ENCODE measurements around the gene SRGAP3. TPM values are rescaled to one million over a fixed set of nuclear protein-coding genes. Genes with fewer than 3 reads are reported as not detected.

The SRGAP3 gene
- total RNA-seq, 1 donor from 2014 or later = 21.4 TPM

GRCh38 chr3:9153904-9154619 lies 95.4 kb downstream of the SRGAP3 start:
- Mint-ChIP-seq H3K27ac (peak overlapping the region; percentile 2), H3K27me3 (peaks cover 13% of the 10 kb centered on the region), H3K36me3 (ENCODE audit: insufficient read depth) (peaks cover 14% of the 10 kb centered on the region), H3K4me1 (ENCODE audit: low read depth) (peaks cover 14% of the 10 kb centered on the region), H3K9me3 (ENCODE audit: low read depth) (peaks cover 15% of the 10 kb centered on the region), H3K4me3 (ENCODE audit: low read depth) (no peak overlapping the region)
- no peak for DNase-seq (ENCODE audit: low spot score, unreplicated experiment)
- no peak for TF ChIP-seq CTCF (IDR thresholded peaks at IDR 0.05; ENCODE audit: unreplicated experiment)

- DNase-seq (ENCODE audit: low spot score, unreplicated experiment) = no peak
- Mint-ChIP-seq H3K4me3 (ENCODE audit: low read depth) (no peak overlapping the region), H3K36me3 (ENCODE audit: insufficient read depth) (peaks cover 14% of the 10 kb centered on the region), H3K27me3 (peaks cover 3% of the 10 kb centered on the region), H3K4me1 (ENCODE audit: low read depth) (peaks cover 4% of the 10 kb centered on the region), H3K9me3 (ENCODE audit: low read depth) (peaks cover 15% of the 10 kb centered on the region), H3K27ac (no peak overlapping the region)
- TF ChIP-seq CTCF (IDR thresholded peaks at IDR 0.05; ENCODE audit: unreplicated experiment) = no peak
These were observed 98.2 kb downstream of the SRGAP3 start for GRCh38 chr3:9151240-9151639.

GRCh38 chr3:9149566-9149965 lies 99.9 kb downstream of the SRGAP3 start:
- Mint-ChIP-seq H3K4me3 (ENCODE audit: low read depth) (no peak overlapping the region), H3K27ac (no peak overlapping the region), H3K4me1 (ENCODE audit: low read depth) (peaks cover 4% of the 10 kb centered on the region), H3K9me3 (ENCODE audit: low read depth) (peaks cover 19% of the 10 kb centered on the region), H3K27me3 (peaks cover 4% of the 10 kb centered on the region), H3K36me3 (ENCODE audit: insufficient read depth) (peaks cover 17% of the 10 kb centered on the region)
- DNase-seq (ENCODE audit: low spot score, unreplicated experiment) = no peak
- TF ChIP-seq CTCF (IDR thresholded peaks at IDR 0.05; ENCODE audit: unreplicated experiment) = no peak

GRCh38 chr3:9147896-9148266 lies 101.6 kb downstream of the SRGAP3 start:
- Mint-ChIP-seq H3K4me1 (ENCODE audit: low read depth) (peaks cover 4% of the 10 kb centered on the region), H3K4me3 (ENCODE audit: low read depth) (no peak overlapping the region), H3K9me3 (ENCODE audit: low read depth) (peaks cover 24% of the 10 kb centered on the region), H3K27ac (no peak overlapping the region), H3K36me3 (ENCODE audit: insufficient read depth) (peaks cover 18% of the 10 kb centered on the region), H3K27me3 (peaks cover 5% of the 10 kb centered on the region)
- no peak for TF ChIP-seq CTCF (IDR thresholded peaks at IDR 0.05; ENCODE audit: unreplicated experiment)
- no peak for DNase-seq (ENCODE audit: low spot score, unreplicated experiment)

GRCh38 chr3:9147215-9147895 lies 102.1 kb downstream of the SRGAP3 start:
- Mint-ChIP-seq H3K27me3 (peaks cover 5% of the 10 kb centered on the region), H3K4me1 (ENCODE audit: low read depth) (peaks cover 4% of the 10 kb centered on the region), H3K9me3 (ENCODE audit: low read depth) (peaks cover 24% of the 10 kb centered on the region), H3K36me3 (ENCODE audit: insufficient read depth) (peaks cover 18% of the 10 kb centered on the region), H3K4me3 (ENCODE audit: low read depth) (no peak overlapping the region), H3K27ac (no peak overlapping the region)
- TF ChIP-seq CTCF (IDR thresholded peaks at IDR 0.05; ENCODE audit: unreplicated experiment) = no peak
- no peak for DNase-seq (ENCODE audit: low spot score, unreplicated experiment)
